Esophagus muscularis mucosa (tissue), 4 donors: ENCODE measurements around the gene RASGRF1.

ENCODE experiments used
- EP300 ChIP-seq: sonication (generic); formaldehyde crosslinking; IDR thresholded peaks from one replicate; pipeline ENCODE4 v1.6.1; 2017; ENCODE audit warnings: antibody characterized with exemption
- POLR2A ChIP-seq: fragments of 450-650 bp; IDR thresholded peaks from one replicate; pipeline ENCODE4 v1.6.1; 2017; ENCODE audit warnings: antibody characterized with exemption, moderate library complexity, mild to moderate bottlenecking, low read depth
- POLR2AphosphoS5 ChIP-seq, 2 donors: sonication (generic); formaldehyde crosslinking; IDR thresholded peaks; one replicate each; pipeline ENCODE4 v1.6.1; 2017; ENCODE audit warnings: antibody characterized with exemption in 2 of 2
- TF ChIP-seq, protein P1 (sequence below), 3 experiments: fragments of 200-600 bp in 2 of 3; fragments of 450-650 bp in 1 of 3; sonication (generic) in 2 of 3; IDR thresholded peaks; one replicate each; pipeline ENCODE4 v1.5.1; 2017 to 2019; ENCODE audit warnings: antibody characterized with exemption in 3 of 3, mild to moderate bottlenecking in 2 of 3, moderate library complexity in 1 of 3

DNA sequence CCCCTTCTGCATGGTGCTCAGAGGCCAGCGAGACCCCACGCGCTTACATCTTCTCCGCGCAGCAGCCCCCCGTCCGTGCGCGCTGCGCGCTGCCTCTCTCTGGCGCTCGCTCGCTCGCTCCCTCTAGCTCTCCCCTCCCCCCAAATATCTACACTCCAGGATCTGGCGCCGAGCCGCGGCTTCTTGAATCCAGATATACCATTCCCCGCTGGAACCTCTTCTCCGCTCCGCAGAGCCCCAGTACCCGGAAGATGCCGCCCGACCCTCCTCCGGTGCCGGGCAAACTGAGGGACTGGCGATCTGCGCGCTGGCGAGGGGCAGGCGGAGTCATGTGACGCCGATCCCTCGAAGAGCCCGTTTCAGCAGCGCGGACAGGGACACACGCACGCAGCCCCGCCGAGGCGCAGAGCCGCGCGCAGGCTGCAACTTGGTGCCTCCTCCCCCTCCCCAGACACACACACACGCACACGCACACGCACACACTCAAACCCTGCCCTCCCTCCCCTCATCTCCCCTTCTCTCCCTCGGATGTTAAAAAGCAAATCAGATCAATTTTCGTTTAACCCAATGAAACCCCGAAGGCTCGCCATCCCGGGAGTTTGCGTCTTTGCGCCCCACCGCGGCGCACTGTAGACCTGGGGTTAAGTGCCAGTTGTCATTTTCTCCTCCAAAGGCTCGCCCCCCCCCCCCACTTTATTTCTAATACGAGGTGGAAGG lies at the start of gene RASGRF1:
- TF ChIP-seq POLR2A (no peak), EP300 (no peak), POLR2AphosphoS5 (IDR thresholded peaks at IDR 0.05) (no peak)
- TF ChIP-seq, protein P1, sequence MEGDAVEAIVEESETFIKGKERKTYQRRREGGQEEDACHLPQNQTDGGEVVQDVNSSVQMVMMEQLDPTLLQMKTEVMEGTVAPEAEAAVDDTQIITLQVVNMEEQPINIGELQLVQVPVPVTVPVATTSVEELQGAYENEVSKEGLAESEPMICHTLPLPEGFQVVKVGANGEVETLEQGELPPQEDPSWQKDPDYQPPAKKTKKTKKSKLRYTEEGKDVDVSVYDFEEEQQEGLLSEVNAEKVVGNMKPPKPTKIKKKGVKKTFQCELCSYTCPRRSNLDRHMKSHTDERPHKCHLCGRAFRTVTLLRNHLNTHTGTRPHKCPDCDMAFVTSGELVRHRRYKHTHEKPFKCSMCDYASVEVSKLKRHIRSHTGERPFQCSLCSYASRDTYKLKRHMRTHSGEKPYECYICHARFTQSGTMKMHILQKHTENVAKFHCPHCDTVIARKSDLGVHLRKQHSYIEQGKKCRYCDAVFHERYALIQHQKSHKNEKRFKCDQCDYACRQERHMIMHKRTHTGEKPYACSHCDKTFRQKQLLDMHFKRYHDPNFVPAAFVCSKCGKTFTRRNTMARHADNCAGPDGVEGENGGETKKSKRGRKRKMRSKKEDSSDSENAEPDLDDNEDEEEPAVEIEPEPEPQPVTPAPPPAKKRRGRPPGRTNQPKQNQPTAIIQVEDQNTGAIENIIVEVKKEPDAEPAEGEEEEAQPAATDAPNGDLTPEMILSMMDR (IDR thresholded peaks at IDR 0.05): no peak
